Measurements from ENCODE around the gene SLC8A2.

DNA sequence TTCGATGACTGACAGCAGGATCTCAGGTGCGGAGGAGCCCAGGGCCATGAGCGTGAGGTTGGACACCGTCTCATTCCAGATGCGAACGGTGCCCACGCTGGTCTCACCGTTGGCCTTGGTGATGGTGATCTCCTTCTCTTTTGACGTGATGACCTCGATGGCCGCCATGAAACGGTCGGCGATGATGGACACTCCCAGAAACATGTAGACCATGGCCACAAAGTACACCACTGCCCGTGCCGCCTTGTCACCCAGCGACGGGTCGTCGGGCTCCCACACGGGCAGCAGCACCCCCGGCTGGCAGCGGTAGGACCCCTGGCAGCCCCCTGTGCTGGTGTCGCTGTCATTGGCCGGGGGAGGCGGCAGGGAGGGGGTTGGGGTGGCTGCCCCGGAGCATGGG lies 5.7 kb downstream of the SLC8A2 start:
- TF ChIP-seq POLR2A (IDR thresholded peaks at IDR 0.05; ENCODE audit: control extremely low read depth in 1 of 2, low read depth in 2 of 2, low read length in 2 of 2): no peak
- TF ChIP-seq, protein P1, sequence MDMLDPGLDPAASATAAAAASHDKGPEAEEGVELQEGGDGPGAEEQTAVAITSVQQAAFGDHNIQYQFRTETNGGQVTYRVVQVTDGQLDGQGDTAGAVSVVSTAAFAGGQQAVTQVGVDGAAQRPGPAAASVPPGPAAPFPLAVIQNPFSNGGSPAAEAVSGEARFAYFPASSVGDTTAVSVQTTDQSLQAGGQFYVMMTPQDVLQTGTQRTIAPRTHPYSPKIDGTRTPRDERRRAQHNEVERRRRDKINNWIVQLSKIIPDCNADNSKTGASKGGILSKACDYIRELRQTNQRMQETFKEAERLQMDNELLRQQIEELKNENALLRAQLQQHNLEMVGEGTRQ (IDR thresholded peaks at IDR 0.05; ENCODE audit: low read length): no peak
- TF ChIP-seq, protein P2, sequence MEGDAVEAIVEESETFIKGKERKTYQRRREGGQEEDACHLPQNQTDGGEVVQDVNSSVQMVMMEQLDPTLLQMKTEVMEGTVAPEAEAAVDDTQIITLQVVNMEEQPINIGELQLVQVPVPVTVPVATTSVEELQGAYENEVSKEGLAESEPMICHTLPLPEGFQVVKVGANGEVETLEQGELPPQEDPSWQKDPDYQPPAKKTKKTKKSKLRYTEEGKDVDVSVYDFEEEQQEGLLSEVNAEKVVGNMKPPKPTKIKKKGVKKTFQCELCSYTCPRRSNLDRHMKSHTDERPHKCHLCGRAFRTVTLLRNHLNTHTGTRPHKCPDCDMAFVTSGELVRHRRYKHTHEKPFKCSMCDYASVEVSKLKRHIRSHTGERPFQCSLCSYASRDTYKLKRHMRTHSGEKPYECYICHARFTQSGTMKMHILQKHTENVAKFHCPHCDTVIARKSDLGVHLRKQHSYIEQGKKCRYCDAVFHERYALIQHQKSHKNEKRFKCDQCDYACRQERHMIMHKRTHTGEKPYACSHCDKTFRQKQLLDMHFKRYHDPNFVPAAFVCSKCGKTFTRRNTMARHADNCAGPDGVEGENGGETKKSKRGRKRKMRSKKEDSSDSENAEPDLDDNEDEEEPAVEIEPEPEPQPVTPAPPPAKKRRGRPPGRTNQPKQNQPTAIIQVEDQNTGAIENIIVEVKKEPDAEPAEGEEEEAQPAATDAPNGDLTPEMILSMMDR (IDR thresholded peaks at IDR 0.05; ENCODE audit: control extremely low read depth in 1 of 3, insufficient read depth in 1 of 3, low read depth in 1 of 3, low read length in 3 of 3): no peak
